C4-2B (cell line): ENCODE results near the gene CDK14.

Source experiments
- CTCF ChIP-seq: fragments of 450-650 bp; conservative IDR thresholded peaks from 2 replicates; pipeline ENCODE4 v1.5.1; 2017; ENCODE audit warnings: mild to moderate bottlenecking
- ZFX ChIP-seq: fragments of 450-650 bp; IDR thresholded peaks from 2 replicates; pipeline ENCODE4 v1.6.1; 2017

GRCh38 chr7:90723233-90723632 lies 127.1 kb downstream of the CDK14 start:
- no peak for TF ChIP-seq CTCF
- no peak for TF ChIP-seq ZFX
